GM19452 (cell line): ENCODE measurements around the gene FANCI.
"Not testable (repeated sequence)": the region's sequence is repeated elsewhere in the genome, so short reads cannot be mapped to it uniquely, and the experiment has no call there.

Experiments used
- ATAC-seq: cut with Tn5 transposase; IDR thresholded peaks from one replicate; pipeline ENCODE4 v1.9.1; 2021; ENCODE audit not compliant: unreplicated experiment

FANCI gene

DNA sequence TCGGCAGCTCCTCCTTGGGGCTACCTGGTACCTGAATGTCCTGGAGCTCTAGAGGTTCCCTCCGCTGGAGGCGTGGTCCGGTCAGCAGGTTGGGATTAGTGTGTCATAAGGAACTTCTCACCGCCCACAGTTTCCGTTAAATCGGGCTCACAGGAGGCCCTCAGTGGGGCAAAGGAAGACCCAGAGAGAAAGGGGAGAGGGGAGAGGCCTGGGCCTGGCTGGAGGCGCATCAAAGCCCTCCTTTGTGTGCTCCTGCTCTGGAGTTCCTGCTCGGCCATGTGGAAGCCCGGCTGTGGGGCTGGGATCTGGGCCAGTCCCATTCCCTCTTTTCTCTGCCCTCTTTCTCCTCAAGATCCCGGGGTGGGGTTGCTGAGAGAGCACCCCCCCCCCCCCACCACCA is 22.2 kb upstream of the FANCI start, which contains the start of gene RLBP1:
TSS of gene RLBP1 (minus strand) at position 37 of the 400 bp plus-strand sequence. CDS start 2,604 bp downstream, outside the sequence.
- ATAC-seq: no peak

GRCh38 chr15:89225588-89225987 is 18.2 kb upstream of the FANCI start:
- no peak for ATAC-seq

DNA sequence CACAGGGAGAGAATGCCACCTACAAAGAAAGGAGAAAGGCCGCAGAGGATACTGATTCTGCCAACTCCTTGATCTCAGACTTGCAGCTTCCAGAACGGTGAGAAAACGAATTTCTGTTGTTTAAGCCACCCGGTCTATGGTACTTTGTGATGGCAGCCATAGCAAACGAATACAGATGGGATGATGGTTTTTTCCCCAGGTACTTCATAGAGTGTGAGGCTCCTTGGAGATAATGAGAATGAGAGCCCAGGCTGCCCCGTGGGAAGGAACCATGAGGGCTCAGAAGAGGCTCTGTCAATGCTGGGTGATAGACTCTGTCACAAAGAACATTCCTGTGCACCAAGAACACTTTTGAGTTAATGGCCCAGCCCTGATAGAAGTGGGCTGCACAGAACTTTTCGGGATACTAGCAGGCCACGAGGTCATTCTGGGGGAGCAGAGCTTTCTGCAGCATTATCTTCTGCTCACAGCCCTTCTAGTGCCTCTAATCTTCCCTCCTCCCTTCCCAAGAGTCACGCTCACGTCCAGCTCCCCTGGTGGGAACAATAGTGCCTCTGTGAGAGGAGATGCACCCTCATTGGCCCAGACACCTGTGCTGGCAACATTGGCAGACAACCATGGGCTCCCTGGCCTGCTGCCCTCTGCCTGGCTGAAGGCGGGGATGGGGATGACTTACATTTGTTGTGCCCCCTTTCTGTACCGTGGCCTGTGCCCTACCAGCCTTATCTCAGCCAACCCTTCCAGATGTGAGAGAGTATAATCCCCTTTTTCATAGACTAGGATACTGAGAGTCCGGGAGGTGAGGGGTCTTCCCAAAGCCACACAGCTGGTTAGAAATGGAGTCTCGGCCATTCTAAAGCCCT is 17.2 kb upstream of the FANCI start:
- no peak for ATAC-seq

DNA sequence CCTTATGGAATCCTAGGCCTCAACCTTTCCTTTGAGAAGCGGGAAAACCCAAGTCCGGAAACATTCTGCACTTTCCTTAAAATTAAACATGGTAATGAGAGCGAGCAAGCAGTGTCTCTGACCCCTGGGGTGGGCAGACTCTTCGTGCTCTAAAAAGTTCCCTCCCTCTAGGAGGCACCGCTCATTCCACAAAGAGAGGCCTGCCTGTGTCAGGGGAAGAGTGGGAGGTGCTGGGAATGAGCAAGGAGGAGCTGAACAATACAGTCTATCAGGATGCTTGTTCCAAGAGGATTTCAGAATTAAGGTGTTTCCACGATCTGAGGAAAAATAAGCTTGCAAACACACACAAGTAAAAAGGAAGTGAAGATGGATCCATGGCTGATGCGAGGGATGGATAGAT is 16.4 kb upstream of the FANCI start:
- no peak for ATAC-seq

GRCh38 chr15:89230277-89230676 is 13.5 kb upstream of the FANCI start:
- ATAC-seq: no peak

DNA sequence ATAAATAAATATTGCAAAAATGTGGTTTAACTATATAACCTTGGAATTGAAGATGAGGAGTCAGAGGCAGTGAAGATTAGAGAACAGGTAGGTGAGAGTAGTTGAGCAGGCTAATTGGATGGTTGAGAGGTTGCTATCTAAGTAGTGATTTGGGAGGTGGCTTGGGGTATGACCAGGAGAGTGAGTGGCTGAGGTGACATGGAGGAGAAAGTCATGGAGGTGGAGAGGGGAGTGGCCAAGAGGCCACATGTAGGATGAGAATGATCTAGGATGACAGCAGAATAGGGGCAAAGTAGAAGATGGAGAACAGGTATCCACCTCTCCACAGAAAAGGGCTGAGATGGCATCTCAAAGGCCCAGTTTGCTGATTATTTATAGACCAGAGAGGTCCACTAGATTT is 11.9 kb upstream of the FANCI start:
- no peak for ATAC-seq

GRCh38 chr15:89239883-89240810 is 3.6 kb upstream of the FANCI start:
- not testable (repeated sequence) for ATAC-seq

DNA sequence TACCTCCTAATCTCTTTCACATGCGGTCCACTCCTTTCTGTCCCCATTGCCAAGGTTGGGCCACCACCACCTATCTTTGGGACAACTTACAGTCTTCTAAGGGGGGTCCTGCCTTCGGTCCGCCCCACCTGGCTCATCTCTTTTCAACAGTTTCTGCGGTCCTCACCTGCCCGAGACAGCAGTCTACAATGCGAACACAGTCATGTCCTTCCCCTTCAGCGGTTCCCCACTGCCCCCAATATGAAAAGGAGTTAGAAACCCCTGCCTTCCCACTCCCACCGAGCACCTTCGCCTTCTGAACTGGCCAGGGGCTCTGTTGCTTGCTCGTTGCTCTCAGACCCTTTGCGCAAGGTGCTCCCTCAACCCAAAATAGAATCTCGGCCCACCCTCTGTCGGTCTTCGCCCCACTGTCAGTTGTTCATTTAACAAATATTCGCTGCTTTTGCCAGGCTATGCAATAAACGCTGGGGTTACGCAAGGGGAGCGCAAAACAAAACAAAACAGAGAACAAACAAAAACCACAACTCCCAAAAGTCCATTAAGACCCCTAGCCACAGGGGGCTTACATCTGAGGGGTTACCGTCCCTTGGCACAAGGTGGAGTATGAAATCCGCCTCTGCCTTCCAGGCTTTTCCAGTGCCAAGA is 611 bp upstream of the FANCI start:
- no peak for ATAC-seq

DNA sequence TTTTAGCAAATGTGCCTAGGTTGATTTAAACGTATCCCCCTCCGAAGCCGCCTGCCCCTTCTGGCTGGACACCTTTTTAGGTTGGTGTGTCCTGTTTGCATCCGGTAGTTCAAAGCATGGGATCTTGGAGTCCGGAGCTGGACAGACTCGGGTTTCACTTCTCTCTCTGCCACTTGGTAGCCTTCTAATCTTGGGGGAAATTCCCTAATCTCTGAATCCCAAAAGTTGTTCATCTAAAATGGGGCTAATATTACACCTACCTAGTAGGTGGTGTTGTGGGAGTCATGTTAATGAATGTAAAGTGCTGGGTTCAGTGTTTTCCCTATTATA is 760 bp downstream of the FANCI start:
- ATAC-seq: peak; percentile 12

- ATAC-seq: no peak
These were observed 3.7 kb downstream of the FANCI start for GRCh38 chr15:89247446-89247845.

DNA sequence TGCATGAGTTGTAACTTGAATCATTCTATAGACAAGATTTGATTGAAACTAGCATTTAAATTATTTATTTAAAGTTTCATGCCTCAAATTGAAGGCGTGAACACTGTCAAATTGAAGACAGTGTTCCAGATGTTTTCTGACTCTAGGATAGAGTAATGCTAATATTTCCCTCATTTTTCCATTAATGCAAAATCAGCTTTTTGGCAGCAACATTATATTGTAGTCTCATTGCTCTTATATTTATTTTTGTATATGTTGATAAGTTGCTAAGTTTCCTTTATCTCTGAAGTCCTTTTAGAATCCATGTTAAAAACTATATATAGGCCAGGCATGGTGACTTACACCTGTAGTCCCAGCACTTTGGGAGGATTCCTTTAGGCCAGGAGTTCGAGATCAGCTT is 4.8 kb downstream of the FANCI start:
- ATAC-seq: no peak

GRCh38 chr15:89250142-89250541 is 6.4 kb downstream of the FANCI start:
- not testable (repeated sequence) for ATAC-seq

DNA sequence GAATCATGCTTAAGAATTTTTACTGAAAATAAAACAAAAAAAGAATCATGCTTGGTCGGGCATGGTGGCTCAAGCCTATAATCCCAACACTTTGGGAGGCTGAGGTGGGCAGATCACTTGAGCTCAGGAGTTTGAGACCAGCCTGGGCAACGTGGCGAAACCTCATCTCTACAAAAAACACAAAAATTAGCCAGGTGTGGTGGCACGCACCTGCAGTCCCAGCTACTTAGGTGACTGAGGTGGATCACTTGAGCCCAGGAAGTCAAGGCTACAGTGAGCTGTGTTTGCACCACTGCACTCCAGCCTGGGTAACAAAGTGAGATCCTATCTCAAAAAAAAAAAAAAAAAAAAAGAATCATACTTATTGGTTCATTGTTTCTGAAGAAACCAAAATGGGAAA is 33.5 kb downstream of the FANCI start:
- not testable (repeated sequence) for ATAC-seq

DNA sequence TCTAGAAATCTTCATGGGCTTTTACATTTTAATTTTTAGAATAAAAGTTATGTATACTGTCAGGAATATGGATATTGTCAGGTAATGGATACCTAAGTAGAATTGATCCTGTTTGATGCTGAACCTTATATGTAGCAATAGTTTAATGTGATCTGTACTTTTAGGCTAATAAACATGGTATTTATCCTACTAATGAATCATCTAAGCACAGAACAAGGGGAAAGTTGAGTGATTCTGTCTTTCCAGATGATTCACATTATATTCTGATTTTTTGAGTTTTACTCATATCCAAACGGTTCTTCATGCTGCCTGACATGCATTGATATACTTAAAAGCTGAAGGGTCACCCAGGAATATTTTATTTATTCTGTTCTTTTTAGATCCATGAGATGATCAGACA is 34.5 kb downstream of the FANCI start:
- no peak for ATAC-seq

DNA sequence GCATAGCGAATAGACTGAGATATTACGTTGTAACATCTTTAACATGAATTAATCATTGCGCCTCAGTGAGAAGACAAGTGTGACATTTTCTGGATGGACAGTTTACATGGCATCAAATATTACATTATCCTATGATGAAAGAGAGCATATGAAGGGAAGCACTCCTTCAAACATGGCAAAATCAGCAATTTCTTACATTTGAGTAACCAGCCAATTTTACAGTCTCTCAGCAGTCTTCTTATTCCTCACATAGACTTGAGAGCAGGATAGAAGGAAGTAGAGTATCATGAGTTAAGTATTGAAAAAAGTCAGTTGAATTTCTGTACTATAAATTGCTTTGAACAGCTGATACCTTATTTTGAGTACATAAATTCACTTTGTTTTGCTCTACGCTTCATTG is 38.9 kb downstream of the FANCI start:
- no peak for ATAC-seq

DNA sequence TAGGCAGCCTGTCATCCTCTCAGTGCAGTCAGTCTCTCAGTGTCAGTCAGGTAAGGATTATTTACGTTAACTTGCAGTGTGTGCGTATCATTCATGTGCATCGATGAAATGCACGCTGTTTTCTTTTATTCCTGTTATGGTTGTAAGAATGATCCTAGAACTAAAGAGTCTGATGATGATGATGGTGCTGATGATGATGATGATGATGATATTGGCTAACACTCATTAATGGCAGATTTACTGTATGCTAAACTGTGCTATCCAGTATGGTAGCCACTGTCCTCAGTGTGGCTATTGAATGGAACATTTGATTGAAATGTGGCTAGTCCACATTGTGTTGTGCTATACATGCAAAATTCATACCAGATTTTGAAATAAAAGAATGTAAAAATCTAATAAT is 39.4 kb downstream of the FANCI start:
- no peak for ATAC-seq

DNA sequence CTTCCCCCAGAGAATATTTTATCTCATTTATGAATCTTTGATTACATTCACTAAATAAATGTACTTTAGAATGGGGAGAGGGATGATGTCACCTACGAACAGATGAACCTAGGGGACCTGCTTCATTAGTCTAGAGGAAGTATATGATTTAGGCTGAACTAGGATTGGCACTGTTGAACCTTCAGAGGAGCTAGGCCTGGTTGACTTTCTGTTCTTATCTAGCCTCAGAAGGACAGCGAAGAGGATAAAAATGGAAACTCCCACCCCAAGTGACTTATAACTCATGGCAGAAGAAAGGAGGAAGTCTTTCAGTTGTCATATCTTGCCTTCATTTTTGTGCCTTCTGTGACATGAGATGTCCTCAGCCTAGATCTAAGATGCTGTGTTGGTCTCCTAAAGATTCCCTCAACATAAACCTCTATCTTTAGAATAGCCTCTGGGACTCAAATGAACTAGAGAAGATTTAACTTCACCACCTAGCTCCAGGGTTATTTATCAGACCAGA is 48.2 kb downstream of the FANCI start:
- ATAC-seq: no peak

GRCh38 chr15:89293012-89293411 is 49.2 kb downstream of the FANCI start:
- no peak for ATAC-seq

DNA sequence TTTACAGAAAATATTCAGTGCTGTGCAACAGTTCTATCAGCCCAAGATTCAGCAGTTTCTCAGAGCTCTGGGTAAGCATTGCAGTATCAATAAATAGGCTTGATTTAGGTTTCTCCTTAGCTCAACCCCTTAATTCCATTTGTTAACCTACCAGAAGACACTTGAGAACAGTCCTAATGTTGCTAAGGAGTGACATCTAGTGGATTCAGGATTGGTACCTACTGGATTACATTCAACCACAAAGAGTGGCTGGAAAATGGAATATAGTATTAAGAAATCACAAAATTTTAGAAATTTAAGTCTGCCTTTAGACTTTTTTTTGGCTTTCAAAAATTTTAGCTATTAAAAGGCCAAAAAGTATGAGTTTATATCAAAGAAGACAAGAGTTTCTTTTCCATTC is 56.1 kb downstream of the FANCI start:
- ATAC-seq: no peak

DNA sequence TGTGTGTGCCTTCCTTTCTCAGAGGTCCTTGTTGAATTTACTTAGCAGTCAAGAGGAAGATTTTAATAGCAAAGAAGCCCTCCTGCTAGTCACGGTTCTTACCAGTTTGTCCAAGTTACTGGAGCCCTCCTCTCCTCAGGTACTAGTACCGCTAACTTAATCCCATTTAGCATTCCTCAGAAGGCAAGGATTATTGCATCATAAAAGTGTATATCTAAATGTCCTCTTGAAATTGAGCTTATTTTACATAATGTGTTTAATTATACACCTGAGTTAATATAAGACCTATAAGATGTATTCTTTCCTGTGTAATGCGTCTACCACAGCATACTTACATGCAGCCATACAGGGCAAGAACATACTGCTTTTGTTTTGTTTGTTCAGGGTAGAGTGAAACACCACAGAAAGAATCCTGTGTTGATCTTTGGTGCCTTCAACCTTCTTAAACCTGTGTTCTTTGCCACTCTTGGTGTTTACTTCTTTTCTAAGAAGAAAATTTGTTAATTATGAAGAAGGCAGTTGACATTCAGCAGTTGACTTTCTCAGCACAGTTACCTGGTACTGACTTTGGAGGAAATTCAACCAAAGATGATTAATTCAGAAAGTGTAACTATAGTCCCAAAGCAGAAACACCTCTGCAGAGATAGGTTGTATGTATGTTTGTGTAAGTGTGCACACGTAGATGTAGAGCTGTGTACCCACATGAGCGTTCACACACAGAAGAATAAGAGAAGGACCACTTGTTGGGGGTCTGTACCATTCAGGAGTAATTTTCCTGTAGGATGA is 57.7 kb downstream of the FANCI start:
- ATAC-seq: no peak
